HepG2 (cell line): ENCODE measurements around the gene DHX30.

Source experiments
- ARID2 ChIP-seq: sonication (generic); formaldehyde crosslinking; IDR thresholded peaks from 2 replicates; pipeline ENCODE4 v1.8.1; 2022; ENCODE audit warnings: mild to moderate bottlenecking, missing genetic modification reagents, borderline replicate concordance
- JUND ChIP-seq: sonication (generic); formaldehyde crosslinking; IDR thresholded peaks from 2 replicates; pipeline ENCODE4 v1.8.0; 2022; ENCODE audit warnings: mild to moderate bottlenecking, missing genetic modification reagents
- NR3C1 ChIP-seq: sonication (generic); formaldehyde crosslinking; IDR thresholded peaks from 2 replicates; pipeline ENCODE4 v1.4.0; 2020; ENCODE audit warnings: missing genetic modification reagents
- POLR2AphosphoS5 ChIP-seq: IDR thresholded peaks from 2 replicates; pipeline ENCODE4 v1.6.1; 2012; ENCODE audit warnings: low read depth, low read length
- ZBTB3 ChIP-seq: sonication (generic); formaldehyde crosslinking; IDR thresholded peaks from 2 replicates; pipeline ENCODE4 v1.4.0; 2020; ENCODE audit warnings: low read depth, mild to moderate bottlenecking, moderate library complexity, missing genetic modification reagents, borderline replicate concordance
- TF ChIP-seq, protein P1 (sequence below): sonication (generic); formaldehyde crosslinking; IDR thresholded peaks from 2 replicates; pipeline ENCODE4 v1.8.0; 2022; ENCODE audit warnings: mild to moderate bottlenecking, missing genetic modification reagents; ENCODE audit not compliant: insufficient replicate concordance

DNA sequence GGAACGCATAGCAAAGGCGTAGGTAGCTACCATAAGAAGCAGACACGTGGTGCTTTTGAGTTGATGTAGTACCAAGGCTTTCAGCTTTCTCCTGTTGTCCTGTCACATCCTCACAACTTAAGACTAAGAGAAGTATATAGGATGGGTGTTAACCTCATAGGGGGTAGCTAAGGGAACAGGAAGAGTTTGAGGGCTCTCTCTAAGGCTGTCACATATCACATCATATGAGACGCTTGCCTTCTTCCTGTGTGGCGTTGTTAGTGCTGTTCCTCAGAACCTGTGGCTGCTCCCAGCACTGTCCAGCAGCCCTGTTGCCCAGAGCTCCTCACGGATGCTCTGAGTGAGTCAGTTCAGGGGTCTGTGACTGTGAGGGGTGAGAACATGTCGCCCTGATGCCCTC is 14.7 kb downstream of the DHX30 start:
- TF ChIP-seq ZBTB3 (CRISPR knock-in tag) (no peak), JUND (CRISPR knock-in tag) (no peak), ARID2 (CRISPR knock-in tag) (no peak), NR3C1 (CRISPR knock-in tag) (no peak), POLR2AphosphoS5 (no peak)
- TF ChIP-seq, protein P1, sequence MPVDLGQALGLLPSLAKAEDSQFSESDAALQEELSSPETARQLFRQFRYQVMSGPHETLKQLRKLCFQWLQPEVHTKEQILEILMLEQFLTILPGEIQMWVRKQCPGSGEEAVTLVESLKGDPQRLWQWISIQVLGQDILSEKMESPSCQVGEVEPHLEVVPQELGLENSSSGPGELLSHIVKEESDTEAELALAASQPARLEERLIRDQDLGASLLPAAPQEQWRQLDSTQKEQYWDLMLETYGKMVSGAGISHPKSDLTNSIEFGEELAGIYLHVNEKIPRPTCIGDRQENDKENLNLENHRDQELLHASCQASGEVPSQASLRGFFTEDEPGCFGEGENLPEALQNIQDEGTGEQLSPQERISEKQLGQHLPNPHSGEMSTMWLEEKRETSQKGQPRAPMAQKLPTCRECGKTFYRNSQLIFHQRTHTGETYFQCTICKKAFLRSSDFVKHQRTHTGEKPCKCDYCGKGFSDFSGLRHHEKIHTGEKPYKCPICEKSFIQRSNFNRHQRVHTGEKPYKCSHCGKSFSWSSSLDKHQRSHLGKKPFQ (CRISPR knock-in tag): no peak
